Liver (tissue), 9 donors: ENCODE data around the gene GNG3. TPM values are rescaled to one million over a fixed set of nuclear protein-coding genes. Genes with fewer than 3 reads are reported as not detected.

Experiments used
- DNase-seq: peaks from one replicate; pipeline ENCODE4 v3.0.0-alpha.2; 2017; ENCODE audit warnings: low spot score
- H3K27ac ChIP-seq, 2 donors: one replicate each; pipeline ENCODE4 v1.7.0; 2013; ENCODE audit warnings: inconsistent platforms in 2 of 2, low read length in 2 of 2, control low read depth in 1 of 2, low read depth in 1 of 2, mild to moderate bottlenecking in 1 of 2
- H3K27me3 ChIP-seq, 4 donors: one replicate each; pipeline versions ENCODE4 v1.6.1 to v1.7.0; 2013; ENCODE audit warnings: low read length in 3 of 4, inconsistent platforms in 1 of 4, mild to moderate bottlenecking in 1 of 4, moderate library complexity in 1 of 4; ENCODE audit not compliant: control insufficient read depth in 4 of 4, insufficient read depth in 4 of 4
- H3K36me3 ChIP-seq, 4 donors: one replicate each; pipeline versions ENCODE4 v1.6.1 to v1.7.0; 2013; ENCODE audit warnings: low read length in 3 of 4, mild to moderate bottlenecking in 3 of 4, low read depth in 1 of 4, moderate library complexity in 1 of 4; ENCODE audit not compliant: control insufficient read depth in 4 of 4, insufficient read depth in 3 of 4
- H3K4me1 ChIP-seq, 4 donors: one replicate each; pipeline versions ENCODE4 v1.6.1 to v1.7.0; 2013; ENCODE audit warnings: low read length in 3 of 4, mild to moderate bottlenecking in 3 of 4, moderate library complexity in 1 of 4; ENCODE audit not compliant: control insufficient read depth in 4 of 4, insufficient read depth in 4 of 4
- H3K4me3 ChIP-seq, 3 donors: one replicate each; pipeline versions ENCODE4 v1.6.1 to v1.7.0; 2013; ENCODE audit warnings: low read length in 3 of 3, control low read depth in 1 of 3, low read depth in 1 of 3, mild to moderate bottlenecking in 1 of 3
- H3K9ac ChIP-seq, 2 donors: one replicate each; pipeline ENCODE4 v1.7.0; 2013; ENCODE audit warnings: low read length in 2 of 2, mild to moderate bottlenecking in 2 of 2, moderate library complexity in 2 of 2, control low read depth in 1 of 2, low read depth in 1 of 2
- H3K9me3 ChIP-seq, 4 donors: one replicate each; pipeline versions ENCODE4 v1.6.1 to v1.7.0; 2013; ENCODE audit warnings: low read length in 3 of 4; ENCODE audit not compliant: control insufficient read depth in 4 of 4
- CTCF ChIP-seq: fragments of 150-350 bp; IDR thresholded peaks from 2 replicates; pipeline ENCODE4 v1.5.1; 2017; ENCODE audit warnings: improper control_type of control experiment, low read depth, low read length; ENCODE audit not compliant: missing input control
- EGR1 ChIP-seq, 2 donors: IDR thresholded peaks; 2 replicates each; pipeline ENCODE4 v1.6.1; 2016 to 2018; ENCODE audit warnings: antibody characterized with exemption in 2 of 2, low read depth in 2 of 2
- FOXA1 ChIP-seq: IDR thresholded peaks from 2 replicates; pipeline ENCODE4 v1.6.1; 2016; ENCODE audit warnings: antibody characterized with exemption
- FOXA2 ChIP-seq: IDR thresholded peaks from 2 replicates; pipeline ENCODE4 v1.6.1; 2016; ENCODE audit warnings: antibody characterized with exemption
- GABPA ChIP-seq, 2 donors: IDR thresholded peaks in 1 of 2; conservative IDR thresholded peaks in 1 of 2; 2 replicates each; pipeline ENCODE4 v1.6.1; 2016; ENCODE audit warnings: antibody characterized with exemption in 2 of 2, mild to moderate bottlenecking in 1 of 2, moderate library complexity in 1 of 2
- HNF4A ChIP-seq, 2 donors: conservative IDR thresholded peaks; 2 replicates each; pipeline ENCODE4 v1.6.1; 2016; ENCODE audit warnings: antibody characterized with exemption in 2 of 2, mild to moderate bottlenecking in 2 of 2
- HNF4G ChIP-seq: IDR thresholded peaks from 2 replicates; pipeline ENCODE4 v1.6.1; 2016; ENCODE audit warnings: antibody characterized with exemption
- JUND ChIP-seq, 2 donors: IDR thresholded peaks; 2 replicates each; pipeline ENCODE4 v1.6.1; 2016; ENCODE audit warnings: antibody characterized with exemption in 2 of 2
- NR2F2 ChIP-seq: IDR thresholded peaks from 2 replicates; pipeline ENCODE4 v1.6.1; 2016; ENCODE audit warnings: antibody characterized with exemption
- REST ChIP-seq: IDR thresholded peaks from 2 replicates; pipeline ENCODE4 v1.6.1; 2016; ENCODE audit warnings: antibody characterized with exemption, mild to moderate bottlenecking
- RXRA ChIP-seq, 2 donors: IDR thresholded peaks; 2 replicates each; pipeline ENCODE4 v1.6.1; 2017 to 2018; ENCODE audit warnings: antibody characterized with exemption in 2 of 2, mild to moderate bottlenecking in 1 of 2
- SP1 ChIP-seq: IDR thresholded peaks from 2 replicates; pipeline ENCODE4 v1.6.1; 2018; ENCODE audit warnings: antibody characterized with exemption, mild to moderate bottlenecking
- TAF1 ChIP-seq: conservative IDR thresholded peaks from 2 replicates; pipeline ENCODE4 v1.6.1; 2016; ENCODE audit warnings: antibody characterized with exemption, mild to moderate bottlenecking
- ZBTB33 ChIP-seq: IDR thresholded peaks from 2 replicates; pipeline ENCODE4 v1.6.1; 2016; ENCODE audit warnings: antibody characterized with exemption
- WGBS: extraction: QIAGEN DNeasy Blood & Tissue Kit; methylation state at CpG from one replicate; pipeline ENCODE4 v1.1.7; 2013; 5-methylcytosine and 5-hydroxymethylcytosine counted together
- polyA plus RNA-seq, 2 donors: library from polyadenylated mRNA; stranded (reverse) in 1 of 2; unstranded in 1 of 2; fragments of 200-250 nt in 1 of 2; fragments of >200 nt in 1 of 2; fragmentation: Nextera tagmentation in 1 of 2; extraction: Ambion mirVana in 1 of 2; gene quantifications; one replicate each; pipeline versions ENCODE4 v1.2.1 to v1.2.3, GENCODE V29; 2013 to 2015
- total RNA-seq, 2 donors: library from RNA; depleted of rRNA; stranded (reverse); fragments of >200 nt; gene quantifications; one replicate each; pipeline ENCODE4 v1.2.3, GENCODE V29; 2014
- donor health status: healthy.
- donor health status: healthy.
- donor health status: healthy.
- donor health status: healthy.
- donor health status: healthy.

The GNG3 gene
- total and polyA plus RNA-seq, 4 donors = 0.19 TPM; not detected in 3

GRCh38 chr11:62716816-62717215, 9.3 kb downstream of the GNG3 start:
- Histone ChIP-seq H3K4me3 (no peak overlapping the region), H3K27ac (no peak overlapping the region), H3K9me3 (no peaks in the 10 kb centered on the region), H3K36me3 (peaks cover 17 to 67% (median 64%) of the 10 kb centered on the region in 4 donors), H3K27me3 (no peaks in the 10 kb centered on the region), H3K4me1 (peaks cover 6 to 41% (median 32%) of the 10 kb centered on the region in 4 donors), H3K9ac (no peak overlapping the region)
- DNase-seq = no peak
- TF ChIP-seq NR2F2 = no peak
- 94% methylated on average over 11 of the region's 11 CpGs for WGBS

GRCh38 chr11:62719302-62719978, 12.0 kb downstream of the GNG3 start:
- H3K36me3 ChIP-seq = peaks cover 26 to 85% (median 80%) of the 10 kb centered on the region in 4 donors
- no peaks in the 10 kb centered on the region for H3K9me3 ChIP-seq
- TF ChIP-seq FOXA1 (no peak), SP1 (no peak), REST (no peak), ZBTB33 (no peak), NR2F2 (no peak), HNF4A (conservative IDR thresholded peaks at IDR 0.05) (no peak), EGR1 (IDR thresholded peaks at IDR 0.05; ENCODE audit: low read depth in 2 of 2) (no peak), RXRA (IDR thresholded peaks at IDR 0.05) (no peak), GABPA (IDR thresholded peaks at IDR 0.05 in 1 of 2, conservative IDR thresholded peaks at IDR 0.05 in 1 of 2) (no peak), TAF1 (no peak), CTCF (no peak), HNF4G (no peak), FOXA2 (no peak), JUND (IDR thresholded peaks at IDR 0.05) (no peak)
- no peak overlapping the region for H3K4me3 ChIP-seq
- no peak for DNase-seq
- H3K27ac ChIP-seq = no peak overlapping the region
- peaks cover 0 to 19% (median 16%) of the 10 kb centered on the region in 4 donors for H3K4me1 ChIP-seq
- no peaks in the 10 kb centered on the region for H3K27me3 ChIP-seq
- H3K9ac ChIP-seq = no peak overlapping the region
- WGBS = 87% methylated on average over 2 of the region's 2 CpGs
